Measurements from ENCODE around the gene NAP1L4.

NAP1L4 gene

DNA sequence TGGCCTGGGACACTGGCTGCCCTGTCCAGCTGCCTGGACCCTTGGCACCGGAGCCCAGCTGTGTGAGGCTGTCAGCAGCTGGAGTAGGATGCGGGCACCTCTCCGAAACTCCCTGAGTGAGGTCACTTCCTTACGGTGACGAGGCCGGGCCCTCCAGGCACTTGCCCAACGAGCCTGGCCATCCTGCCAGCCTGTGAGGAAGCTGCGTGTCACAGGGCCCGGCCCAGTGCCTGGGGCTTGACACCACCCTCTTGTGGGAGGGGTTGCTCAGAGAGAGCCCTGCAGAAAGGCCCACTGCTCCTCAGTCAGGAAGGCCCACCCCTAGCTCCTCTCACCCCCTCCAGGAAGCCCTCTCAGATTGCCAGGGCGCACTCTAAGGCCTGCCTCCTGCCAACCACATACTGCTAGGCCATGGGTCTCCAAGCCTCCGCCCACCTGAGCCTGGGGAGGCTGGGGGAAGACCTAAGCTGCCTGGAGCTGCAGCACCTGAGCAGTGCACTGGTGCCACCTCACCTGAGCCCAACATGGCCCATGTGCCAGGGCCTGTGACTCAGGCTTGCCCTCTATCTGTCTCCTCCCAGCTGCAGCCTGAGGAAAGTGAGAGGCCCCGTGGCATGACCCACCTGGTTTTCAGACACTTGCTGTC is 58.6 kb downstream of the NAP1L4 start:
- FAIRE-seq = no peak

DNA sequence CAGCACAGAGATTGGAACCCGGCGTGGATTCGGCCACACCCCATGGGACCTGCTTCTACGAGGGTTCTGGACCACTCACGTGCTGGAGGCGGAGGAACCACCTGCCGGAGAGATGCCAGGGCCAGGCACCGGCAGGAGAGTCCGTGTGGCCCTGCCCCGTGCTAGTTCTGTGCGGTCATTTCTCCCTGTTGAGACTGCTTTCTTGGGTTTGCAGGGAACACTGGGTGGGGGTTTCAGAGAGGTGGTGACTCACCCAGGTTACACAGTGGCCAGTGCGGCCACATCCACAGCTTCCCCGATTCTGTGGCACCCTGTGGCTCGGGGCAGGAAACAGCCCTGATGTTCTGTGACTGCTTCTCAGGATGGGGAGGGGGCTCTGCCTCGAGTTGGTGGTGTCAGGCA is 59.3 kb downstream of the NAP1L4 start:
- no peak for FAIRE-seq

DNA sequence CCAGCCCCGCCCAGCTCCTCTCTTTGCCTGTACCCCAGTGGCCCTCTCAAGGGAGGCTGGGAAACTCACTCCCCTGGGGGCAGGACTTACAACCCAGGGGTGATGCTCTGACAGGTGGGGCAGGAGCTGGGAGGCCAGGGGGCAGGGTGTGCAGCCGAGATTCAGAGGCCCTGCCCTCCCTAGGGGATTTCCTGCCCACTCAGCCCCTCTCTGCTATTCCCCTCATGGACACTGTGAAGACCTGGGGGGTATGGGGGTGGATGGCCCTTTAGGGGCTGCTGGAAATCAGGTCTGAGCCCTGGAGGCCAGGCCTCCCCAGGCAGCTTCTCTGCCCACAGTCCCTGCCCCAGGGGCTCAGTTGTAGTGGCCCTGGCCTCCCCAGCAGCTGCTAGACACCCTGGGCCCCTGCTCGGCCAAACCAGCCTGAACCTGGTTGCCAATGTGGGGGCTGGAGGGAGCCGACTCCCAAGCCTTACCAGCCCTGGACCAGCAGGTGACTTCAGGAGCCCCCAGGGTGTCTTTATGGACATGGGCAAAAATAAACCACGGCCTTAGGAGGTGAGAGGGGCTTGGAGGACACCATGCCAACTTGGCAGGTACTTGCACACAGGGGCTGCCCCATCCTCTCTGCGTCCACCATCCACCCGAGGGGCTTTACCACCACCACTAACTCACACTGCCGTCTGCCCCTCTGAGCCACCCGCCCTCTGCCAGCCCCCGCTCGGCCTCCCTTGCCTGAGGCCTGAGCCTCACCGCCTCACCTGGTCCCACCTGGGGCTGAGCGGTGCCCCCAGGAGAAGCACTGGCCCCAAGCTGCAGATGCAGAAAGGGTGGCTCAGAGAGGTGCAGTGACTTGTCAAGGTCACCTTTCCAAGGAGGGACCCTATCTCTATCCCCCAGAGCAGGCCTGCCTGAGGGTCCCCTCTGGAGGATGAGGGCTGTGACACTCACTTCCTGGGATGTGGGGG is 60.1 kb downstream of the NAP1L4 start:
- no peak for FAIRE-seq

DNA sequence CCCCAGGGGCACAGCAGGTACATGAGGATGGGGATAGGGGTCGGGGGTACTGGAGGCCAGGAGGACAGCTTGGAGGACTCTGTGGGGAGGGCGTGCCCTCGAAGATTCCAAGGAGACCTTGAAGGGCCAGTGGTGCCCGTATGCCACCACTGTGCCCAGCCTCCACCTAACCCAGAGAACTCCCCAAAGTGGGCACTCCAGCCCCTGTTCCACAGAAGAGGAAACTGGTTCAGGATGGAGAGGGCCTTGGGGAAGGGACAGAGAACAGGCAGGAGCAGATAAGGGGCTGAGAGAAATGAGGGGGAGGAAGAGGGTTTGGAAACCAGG is 60.7 kb downstream of the NAP1L4 start:
- no peak for FAIRE-seq

DNA sequence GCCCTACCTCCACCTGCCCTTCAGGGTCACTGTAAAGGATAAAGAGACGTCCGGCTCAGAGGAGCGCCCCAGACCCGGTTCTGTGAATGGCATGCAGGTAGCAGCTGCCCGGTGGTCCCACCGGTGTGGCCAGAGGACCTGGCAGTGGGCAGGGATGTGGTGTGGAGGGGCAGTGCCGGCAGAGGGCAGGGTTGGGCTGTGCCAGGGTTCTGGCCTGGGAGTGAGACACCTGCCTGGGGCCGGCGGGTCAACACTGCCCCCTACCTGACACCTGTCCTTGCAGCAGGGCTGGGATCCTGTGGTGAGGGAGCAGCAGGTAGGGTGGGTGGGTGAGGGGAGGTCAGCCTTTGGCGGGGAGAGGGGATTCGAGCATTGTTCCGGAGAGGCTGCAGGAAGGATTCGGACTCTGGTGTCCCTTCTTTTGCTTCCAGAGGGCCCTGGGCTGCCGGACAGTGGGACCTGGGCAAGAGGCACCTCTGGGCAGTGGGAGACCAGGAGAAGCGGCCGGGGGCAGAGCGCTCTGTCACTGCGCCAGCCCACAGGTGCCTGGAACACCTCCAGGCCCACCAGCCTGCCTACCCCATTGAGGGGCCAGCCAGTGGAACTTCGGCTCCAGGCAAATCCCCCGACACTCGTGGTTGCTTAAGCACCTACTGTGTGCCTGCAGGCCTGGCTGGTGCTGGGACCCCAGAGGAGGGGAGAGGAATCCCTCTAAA is 61.3 kb downstream of the NAP1L4 start:
- no peak for FAIRE-seq

DNA sequence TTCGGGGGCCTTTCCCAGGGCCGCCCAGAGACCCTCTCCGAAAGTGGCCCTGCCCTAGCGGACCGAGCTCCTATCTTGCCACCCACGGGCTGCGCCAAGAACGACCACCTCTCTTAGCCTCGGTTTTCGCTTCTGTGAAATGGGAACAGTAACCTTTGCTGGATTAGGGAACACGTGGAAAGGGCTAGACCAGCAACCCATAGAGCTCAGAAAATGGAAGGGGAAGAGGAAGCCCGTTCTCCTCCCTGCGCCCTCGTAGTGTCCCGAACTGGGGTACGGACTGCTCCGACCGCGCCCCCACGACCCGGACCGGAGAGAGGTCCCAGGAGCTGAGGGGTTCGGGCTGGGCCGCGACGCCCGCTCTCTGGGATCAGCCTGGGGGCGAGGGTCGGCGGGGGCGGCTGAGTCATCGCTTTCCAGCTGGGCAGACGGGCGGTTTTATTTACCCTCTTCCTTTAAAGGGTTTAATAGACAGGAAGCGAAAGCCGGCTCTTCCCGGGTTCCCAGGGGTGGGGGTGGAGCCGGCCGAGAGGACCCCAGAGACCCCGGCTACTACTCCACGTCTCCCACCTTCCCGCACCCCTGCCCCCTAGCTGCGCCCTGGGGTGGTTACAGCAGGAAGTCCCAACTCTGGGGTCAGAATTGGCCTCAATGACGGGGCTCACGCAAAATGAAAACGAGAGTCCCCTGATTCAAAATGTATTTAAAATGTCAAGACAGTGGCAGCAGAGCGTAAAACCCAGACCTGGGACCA is 62.0 kb downstream of the NAP1L4 start:
- FAIRE-seq = no peak

DNA sequence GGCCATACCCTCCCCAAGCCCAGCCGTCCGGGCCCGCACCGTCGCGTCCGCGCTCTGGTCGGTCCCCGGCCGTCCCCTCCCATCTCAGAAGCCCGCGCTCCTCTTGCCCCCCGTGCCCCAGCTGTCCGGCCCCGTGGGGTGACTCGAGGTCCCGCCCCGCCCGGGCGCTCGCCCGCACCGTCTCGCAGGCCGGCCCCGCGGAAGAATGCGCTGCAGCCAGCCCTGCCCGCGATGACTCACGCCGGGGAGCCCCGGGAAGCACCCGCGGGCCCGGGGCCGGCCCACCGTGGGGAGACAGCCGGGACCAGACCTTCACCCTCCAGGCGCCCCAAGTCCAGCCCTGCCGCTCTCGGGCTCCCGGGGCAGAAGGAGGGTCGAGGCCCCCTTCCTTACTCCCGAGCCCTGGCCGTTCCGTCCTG is 62.6 kb downstream of the NAP1L4 start:
- FAIRE-seq = no peak

DNA sequence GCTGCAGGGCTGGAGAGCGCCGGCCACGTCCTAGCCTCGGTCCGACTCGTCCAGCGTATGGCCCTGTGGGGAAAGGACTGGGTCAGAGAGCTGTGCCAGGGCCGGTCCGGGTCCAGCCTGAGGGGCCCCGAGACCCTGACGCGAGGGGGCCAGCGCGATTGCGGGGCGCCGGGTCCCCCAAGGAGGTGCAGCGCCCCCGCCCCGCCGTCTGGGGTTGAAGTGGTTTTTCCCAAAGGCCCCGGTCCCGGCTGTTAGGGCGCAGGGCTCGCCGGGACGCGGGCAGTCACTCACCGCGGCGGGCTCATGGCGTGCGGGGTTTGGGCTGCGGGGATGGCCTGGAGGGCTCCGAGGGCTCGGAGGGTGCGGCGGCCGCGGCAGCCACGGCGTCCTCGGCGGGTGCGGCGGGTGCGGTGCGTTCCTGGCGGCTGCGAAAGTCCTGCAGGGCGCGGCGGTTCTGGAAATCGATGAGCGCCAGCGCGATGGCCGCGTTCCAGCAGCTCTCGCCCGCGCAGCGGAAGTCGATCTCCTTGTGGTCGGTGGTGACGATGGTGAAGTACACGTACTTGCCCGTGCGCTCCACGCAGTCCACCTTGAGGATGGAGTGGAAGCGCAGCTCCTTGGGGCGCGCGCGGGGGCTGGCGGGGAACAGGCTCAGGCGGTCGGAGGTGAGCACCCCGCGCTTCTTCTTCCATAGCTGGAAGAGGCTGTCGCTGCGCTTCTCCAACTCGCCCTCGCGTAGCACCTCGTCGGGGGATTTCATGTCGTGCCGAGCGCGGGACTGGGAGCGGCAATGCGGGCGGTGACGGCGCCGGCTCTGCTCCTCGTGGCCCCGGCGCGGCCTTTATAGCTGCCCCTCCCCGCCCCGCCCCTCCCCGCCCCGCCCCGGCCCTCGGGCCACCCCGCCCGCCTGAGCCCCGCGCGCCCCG is 63.3 kb downstream of the NAP1L4 start, which contains the start of gene PHLDA2:
Gene PHLDA2 (minus strand): TSS at position 816 of the 926 bp plus-strand sequence. CDS start 56 bp downstream, at position 760.
- no peak for FAIRE-seq

DNA sequence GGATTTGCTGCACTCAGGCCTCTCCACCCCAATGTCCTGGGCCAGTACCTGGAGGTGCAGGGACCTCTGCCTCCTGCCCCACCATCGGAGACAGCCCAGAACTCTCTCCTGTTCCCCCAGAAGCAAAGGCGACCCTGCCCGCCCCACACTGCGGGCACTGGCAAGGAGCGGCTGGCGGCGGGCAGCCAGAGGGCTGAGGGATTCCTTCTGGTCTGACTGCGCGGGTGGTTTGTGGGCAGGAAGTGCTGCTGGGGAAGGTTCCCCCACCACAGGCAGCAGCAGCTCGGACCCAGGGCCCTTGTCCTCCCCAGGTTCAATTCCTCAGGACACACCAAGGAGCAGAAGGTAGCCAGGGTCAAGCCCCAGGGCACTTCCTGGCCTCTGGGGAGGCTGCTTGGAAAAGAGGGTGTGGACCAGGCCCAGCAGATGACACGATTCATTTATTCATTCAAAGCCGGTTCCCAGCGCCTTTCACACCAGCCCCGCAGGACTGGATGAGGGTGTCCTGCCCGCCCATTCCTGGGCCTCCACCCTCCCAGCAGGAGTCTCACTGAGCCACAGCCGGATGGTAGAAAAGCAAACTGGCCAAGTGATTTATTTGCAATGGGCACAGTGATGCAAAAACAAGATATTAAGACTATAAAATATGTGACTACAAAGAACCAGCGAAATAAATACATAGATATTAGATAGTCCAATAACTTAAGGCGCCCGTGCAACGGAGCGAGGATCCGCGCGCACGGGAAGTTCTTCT is 64.1 kb downstream of the NAP1L4 start:
- FAIRE-seq = no peak

DNA sequence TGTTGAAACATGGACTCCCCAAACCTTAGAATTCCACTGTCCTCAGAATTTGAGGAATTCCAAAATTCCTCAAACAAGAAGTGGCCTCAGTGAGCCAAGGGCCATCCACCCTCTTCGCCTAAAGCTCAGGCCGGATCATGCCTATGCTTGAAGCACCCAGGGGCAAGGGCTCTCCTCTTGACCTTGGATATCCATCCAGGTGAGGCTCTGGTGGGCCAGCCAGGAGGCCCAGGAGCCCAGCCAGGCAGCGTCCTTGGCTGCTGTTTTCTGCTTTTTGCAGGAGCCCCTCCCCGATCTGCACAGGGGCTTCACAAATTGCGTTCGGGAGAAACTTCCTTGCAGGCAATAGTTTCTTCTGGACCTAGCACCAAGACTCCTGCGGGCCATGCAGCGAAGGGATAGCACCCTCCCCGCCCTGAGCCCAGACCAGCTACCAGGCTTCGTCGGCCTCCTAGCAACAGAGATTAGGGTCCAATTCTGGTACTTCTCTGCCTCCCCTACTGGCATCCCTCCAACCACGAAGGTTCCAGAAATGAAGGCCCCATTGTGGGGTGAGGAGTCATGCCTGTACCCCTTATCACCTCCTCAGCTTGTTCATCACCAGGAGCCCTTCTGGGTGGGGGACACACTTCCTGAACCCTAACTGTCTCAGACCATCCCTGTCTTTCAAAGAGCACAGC is 64.9 kb downstream of the NAP1L4 start:
- FAIRE-seq = no peak

DNA sequence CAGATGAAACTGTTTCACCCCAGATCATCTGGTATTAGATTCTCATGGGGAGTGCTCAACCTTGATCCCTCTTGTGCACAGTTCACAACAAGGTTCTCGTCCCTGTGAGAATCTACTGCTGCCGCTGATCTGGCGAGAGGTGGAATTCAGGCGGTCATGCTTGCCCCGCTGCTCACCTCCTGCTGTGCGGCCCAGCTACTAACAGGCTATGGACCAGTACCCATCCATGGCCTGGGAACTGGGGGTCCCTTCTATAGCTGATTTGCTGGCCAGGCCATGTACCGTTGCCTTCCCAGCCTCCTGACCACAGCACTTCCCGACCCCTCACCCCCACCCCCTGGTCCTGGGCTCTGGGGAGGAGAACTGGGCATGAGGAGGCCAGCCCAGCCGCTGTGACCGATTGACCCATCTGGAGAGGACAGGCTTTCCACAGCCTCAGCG is 65.5 kb downstream of the NAP1L4 start:
- FAIRE-seq = no peak

DNA sequence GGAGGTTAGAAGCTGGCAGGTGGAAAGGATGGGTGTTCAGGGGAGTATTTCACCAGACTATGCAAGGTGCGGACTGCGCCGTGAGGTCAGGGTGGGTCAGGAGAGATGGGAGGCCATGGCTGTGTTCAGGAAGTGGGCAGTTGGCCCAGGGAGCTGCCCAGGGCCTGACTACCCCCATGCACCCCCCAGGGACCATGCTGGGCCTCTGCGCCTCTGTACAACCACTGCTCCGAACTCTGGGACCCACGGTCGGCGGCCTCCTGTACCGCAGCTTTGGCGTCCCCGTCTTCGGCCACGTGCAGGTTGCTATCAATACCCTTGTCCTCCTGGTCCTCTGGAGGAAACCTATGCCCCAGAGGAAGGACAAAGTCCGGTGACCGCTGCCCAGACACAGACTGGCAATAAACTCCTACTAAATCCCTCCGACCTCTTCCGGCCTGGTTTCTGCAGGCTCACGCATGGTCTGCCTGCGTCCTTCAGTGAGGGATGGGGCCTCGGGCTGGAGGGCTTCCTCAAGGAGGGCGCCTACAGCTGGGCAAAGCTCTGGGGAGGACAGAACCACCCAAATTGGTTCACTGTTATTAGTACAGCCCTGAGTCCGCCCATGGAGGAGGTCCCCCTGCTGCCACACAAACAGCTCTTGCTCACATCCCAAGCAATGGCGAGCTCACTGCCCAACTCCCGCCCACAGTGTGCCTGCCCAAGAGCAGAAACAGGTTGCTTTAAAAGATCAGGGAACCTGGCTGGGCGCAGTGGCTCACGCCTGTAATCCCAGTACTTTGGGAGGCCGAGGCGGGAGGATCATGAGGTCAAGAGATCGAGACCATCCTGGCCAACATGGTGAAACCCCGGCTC is 67.1 kb downstream of the NAP1L4 start:
- FAIRE-seq = no peak

DNA sequence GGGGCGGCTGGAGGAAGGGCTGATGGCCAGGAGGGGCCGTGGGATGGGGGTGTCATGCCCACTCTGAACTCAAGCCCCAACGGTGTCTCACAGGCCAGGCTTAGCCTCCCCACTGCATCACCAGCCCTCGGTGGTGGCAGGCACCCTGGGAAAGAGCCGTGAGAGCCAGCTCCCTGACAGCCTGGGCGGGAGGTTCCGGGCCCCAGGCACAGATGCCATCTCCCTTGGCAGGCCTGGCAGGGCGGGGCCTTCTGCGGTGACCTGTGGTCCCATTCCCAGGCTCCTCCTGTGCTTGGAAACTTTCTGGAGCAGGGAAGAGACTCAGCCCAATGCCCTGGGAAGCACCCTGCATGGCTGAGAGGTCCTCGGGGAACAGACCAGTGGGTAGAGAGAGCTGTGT is 67.7 kb downstream of the NAP1L4 start:
- no peak for FAIRE-seq

DNA sequence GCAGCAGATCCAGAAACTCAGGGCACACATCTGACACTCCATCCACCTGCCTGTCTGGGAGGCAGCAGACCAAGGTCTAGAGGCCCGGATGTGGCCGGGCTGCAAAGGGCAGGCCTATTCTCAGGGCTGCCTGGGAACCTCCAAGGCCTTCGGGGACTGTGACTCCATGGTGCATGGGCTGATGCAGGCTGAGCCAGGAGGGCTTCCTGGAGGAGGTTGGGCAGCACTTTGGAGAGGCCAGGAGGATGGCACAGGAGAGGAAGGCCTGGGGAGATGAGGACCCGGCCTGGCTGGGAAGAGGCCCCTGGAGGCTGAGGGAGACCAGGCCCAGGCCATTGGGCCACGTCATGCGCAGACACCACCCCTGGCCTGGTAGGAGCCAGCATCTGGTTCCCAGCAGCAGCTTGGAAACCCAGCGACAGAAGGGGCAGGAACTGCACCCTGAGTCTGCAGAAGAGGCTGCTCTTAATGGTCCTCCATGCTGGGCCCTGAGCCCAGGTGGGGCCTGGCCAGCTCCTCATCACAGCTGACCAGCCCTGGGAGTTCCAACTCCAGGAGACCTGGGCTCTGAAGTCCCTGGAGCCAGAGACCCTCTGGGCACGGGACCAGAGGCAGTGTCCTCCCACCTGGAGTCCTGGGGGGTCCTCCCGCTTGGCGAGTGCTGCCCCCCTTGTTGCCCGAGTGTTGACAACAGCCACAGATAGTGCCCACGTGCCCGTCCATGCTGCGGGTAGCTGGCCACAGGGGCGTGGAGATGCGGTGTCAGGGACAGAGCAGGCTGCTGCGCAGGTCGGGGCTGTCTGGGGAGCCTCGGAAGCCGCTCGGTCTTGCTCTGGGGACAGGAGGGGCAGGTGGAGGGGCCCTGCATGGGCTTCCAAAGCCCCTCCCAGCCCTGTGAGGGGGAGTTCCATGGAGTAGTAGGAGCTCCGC is 68.4 kb downstream of the NAP1L4 start:
- FAIRE-seq = no peak

DNA sequence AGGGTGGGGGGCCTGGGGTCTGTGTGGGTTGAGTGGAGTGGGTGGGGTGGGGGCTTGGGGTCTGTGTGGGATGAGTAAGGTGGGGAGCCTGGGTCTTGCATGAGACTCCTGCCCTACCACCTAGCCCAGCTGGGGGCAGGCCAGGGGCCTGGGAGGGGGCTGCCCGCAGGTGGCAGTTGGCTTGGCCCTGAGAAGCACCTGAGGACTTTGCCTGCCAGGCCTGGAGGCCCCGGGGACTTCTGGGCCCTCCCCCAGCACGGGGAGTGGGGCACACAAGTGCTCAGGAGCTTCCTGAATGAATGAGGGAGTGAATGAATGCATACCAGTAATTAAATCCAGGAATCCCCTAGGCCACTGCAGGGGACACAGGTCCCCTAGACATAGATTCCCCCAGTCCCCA is 69.5 kb downstream of the NAP1L4 start:
- FAIRE-seq = no peak

DNA sequence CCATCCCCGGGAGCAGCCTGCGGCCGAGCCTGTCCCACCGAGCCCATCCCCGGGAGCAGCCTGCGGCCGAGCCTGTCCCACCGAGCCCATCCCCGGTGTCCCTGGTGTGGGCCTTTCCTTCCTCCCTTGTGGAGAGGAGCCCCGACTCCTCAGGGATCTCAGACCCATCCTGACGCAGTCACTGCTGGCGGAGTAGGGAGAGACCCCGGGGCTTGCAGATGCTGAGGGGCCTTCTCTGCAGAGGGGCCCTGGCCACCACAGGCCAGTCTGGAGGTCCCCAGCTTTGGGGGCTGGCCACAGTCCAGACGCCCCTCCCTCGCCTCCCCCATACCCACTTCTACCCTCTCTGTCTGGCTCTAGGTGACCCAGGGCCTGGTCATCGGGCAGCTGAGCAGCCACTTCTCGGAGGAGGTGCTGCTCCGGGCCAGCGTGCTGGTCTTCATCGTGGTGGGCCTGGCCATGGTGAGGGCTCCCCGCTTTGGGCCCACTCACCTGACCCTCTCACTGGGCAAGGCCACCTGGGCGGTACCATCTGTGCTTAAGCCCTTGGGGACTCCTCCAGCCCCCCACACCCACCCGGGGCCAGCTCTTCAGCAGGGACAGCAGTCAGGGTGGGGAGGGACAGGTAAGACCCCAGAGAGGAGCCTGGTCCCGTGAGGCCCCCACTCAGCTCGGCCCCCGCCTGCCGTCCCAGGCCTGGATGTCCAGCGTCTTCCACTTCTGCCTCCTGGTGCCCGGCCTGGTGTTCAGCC is 70.2 kb downstream of the NAP1L4 start:
- FAIRE-seq = no peak

DNA sequence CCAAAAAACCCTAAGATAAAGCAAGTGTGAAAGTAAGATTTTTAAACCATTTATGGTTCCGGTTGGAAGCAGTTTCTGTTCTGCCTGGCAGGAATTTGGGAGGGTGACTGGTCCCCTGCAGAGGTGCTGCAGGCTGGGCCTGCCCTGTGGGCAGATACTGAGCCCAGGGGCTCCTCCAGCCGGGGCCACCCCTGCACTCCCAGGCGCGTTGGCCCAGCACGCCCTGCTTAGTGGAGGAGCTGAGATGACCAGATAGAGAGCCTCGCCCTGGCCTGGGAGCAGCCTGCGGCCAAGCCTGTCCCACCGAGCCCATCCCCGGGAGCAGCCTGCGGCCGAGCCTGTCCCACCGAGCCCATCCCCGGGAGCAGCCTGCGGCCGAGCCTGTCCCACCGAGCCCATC is 70.9 kb downstream of the NAP1L4 start:
- no peak for FAIRE-seq
